ENCODE measurements around the gene RNF169. TPM values are rescaled to one million over a fixed set of nuclear protein-coding genes. Genes with fewer than 3 reads are reported as not detected.

RNF169 gene
- total and polyA plus RNA-seq, 9 donors = 7.1 to 26.1 (median 21.9) TPM

- intact Hi-C loops (cut with DNase I) = no loop called here
- H3K9me3 ChIP-seq = no peaks in the 10 kb centered on the region
- H3K27ac ChIP-seq = no peak overlapping the region
- no peak for DNase-seq
- H3K36me3 ChIP-seq = no peaks in the 10 kb centered on the region
- TF ChIP-seq POLR2A (IDR thresholded peaks at IDR 0.05) = no peak
- TF ChIP-seq, protein P1, sequence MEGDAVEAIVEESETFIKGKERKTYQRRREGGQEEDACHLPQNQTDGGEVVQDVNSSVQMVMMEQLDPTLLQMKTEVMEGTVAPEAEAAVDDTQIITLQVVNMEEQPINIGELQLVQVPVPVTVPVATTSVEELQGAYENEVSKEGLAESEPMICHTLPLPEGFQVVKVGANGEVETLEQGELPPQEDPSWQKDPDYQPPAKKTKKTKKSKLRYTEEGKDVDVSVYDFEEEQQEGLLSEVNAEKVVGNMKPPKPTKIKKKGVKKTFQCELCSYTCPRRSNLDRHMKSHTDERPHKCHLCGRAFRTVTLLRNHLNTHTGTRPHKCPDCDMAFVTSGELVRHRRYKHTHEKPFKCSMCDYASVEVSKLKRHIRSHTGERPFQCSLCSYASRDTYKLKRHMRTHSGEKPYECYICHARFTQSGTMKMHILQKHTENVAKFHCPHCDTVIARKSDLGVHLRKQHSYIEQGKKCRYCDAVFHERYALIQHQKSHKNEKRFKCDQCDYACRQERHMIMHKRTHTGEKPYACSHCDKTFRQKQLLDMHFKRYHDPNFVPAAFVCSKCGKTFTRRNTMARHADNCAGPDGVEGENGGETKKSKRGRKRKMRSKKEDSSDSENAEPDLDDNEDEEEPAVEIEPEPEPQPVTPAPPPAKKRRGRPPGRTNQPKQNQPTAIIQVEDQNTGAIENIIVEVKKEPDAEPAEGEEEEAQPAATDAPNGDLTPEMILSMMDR (IDR thresholded peaks at IDR 0.05) = no peak
- no peak for TF ChIP-seq EP300 (IDR thresholded peaks at IDR 0.05)
- H3K4me1 ChIP-seq (ENCODE audit: insufficient read depth) = no peaks in the 10 kb centered on the region
- WGBS, 3 donors = 93 to 96% (median 96%) methylated on average over 5 of the region's 5 CpGs
- no peak overlapping the region for H3K4me3 ChIP-seq
- H3K27me3 ChIP-seq = no peaks in the 10 kb centered on the region
These were observed 97.4 kb downstream of the RNF169 start for GRCh38 chr11:74845978-74846517.

GRCh38 chr11:74846770-74847169 lies 98.1 kb downstream of the RNF169 start:
- H3K27me3 ChIP-seq = no peaks in the 10 kb centered on the region
- H3K4me1 ChIP-seq (ENCODE audit: insufficient read depth) = no peaks in the 10 kb centered on the region
- WGBS, 3 donors = 80 to 91% (median 85%) methylated on average over 2 of the region's 2 CpGs
- no peak for DNase-seq
- no peaks in the 10 kb centered on the region for H3K36me3 ChIP-seq
- no peaks in the 10 kb centered on the region for H3K9me3 ChIP-seq
- no peak overlapping the region for H3K4me3 ChIP-seq
- TF ChIP-seq POLR2A (IDR thresholded peaks at IDR 0.05) = no peak
- TF ChIP-seq, protein P1 (IDR thresholded peaks at IDR 0.05) = no peak
- no peak for TF ChIP-seq EP300 (IDR thresholded peaks at IDR 0.05)
- H3K27ac ChIP-seq = no peak overlapping the region
- intact Hi-C loops (cut with DNase I) = no loop called here

DNA sequence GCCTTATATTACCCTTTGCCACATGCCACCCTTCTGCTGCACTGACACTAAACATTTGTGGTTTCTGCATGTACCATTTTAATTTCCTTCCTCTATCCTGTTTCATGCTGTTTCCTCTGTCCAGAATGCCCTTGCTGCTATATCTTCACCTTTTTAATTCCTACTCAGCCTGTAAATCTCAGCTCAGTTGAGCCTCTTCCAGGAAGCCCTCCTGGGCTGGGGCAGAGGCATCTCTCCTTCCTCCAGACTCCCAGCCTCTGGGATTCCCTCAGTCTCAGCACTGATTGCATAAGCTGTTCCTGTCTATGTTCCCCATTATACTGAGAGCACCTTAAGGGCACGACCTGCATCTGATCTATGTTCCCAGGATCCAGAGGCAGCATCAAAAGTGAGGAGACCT lies 98.7 kb downstream of the RNF169 start:
- DNase-seq = no peak
- 89 to 100% (median 95%) methylated on average over 1 of the region's 1 CpG for WGBS, 3 donors
- no peaks in the 10 kb centered on the region for H3K27me3 ChIP-seq
- intact Hi-C loops (cut with DNase I) = no loop called here
- no peak overlapping the region for H3K27ac ChIP-seq
- no peaks in the 10 kb centered on the region for H3K9me3 ChIP-seq
- TF ChIP-seq EP300 (IDR thresholded peaks at IDR 0.05) = no peak
- no peak for TF ChIP-seq POLR2A (IDR thresholded peaks at IDR 0.05)
- no peak overlapping the region for H3K4me3 ChIP-seq
- no peaks in the 10 kb centered on the region for H3K4me1 ChIP-seq (ENCODE audit: insufficient read depth)
- no peaks in the 10 kb centered on the region for H3K36me3 ChIP-seq

- WGBS, 3 donors = 96 to 97% (median 96%) methylated on average over 6 of the region's 6 CpGs
- intact Hi-C loops (cut with DNase I) = no loop called here
- TF ChIP-seq EP300 (IDR thresholded peaks at IDR 0.05) = no peak
- TF ChIP-seq, protein P1 (IDR thresholded peaks at IDR 0.05) = no peak
- TF ChIP-seq POLR2A (IDR thresholded peaks at IDR 0.05) = no peak
- no peaks in the 10 kb centered on the region for H3K36me3 ChIP-seq
- DNase-seq = no peak
- no peaks in the 10 kb centered on the region for H3K27me3 ChIP-seq
- no peaks in the 10 kb centered on the region for H3K9me3 ChIP-seq
- H3K4me3 ChIP-seq = no peak overlapping the region
- H3K27ac ChIP-seq = no peak overlapping the region
- H3K4me1 ChIP-seq (ENCODE audit: insufficient read depth) = no peaks in the 10 kb centered on the region
These were observed 99.2 kb downstream of the RNF169 start for GRCh38 chr11:74847895-74848294.

DNA sequence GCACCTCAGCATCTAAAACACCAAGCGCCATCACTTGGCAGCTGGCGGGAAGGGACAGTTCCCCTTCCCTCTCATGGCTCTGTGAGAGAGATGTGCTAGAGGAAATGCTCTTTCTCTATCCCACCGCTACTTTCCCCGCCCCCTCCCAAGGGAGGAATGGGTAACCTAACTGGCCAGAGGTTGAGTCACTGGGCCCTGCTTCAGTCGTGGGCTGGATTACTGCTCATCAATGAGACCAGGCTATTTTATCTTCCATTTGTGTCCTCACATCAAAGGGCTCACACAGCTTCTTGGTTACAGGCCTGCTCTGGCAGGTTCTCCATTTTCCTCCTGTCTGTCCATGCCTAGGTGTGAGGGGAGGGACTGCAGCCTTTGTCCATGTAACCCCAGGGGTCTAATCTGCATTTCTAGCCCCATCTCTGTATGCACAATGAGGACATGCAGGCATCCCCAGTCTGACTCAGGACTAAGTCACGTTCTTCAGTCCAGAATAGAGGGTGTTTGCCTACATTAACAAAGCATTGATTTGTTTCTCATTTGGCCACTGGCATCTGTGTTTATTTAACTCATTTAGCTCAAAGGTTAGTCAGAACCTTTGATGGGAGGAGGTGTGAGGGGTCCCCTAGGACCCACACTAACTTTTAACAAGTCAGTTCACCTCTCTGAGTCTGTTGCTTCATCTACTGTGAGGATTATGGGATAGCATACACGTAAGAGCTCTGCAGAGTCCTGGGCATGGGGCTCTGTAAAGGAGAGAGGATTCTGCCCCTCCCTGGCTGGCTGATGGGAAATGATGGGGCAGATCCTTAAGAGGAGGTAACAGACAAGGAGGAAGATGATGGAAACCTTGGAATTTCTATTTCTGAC lies 101.1 kb downstream of the RNF169 start:
- 73 to 79% (median 75%) methylated on average over 7 of the region's 7 CpGs for WGBS, 3 donors
- Histone ChIP-seq H3K27me3 (no peaks in the 10 kb centered on the region), H3K4me3 (no peak overlapping the region)

More for the DNA sequence above, 101.1 kb downstream of the RNF169 start:
- Histone ChIP-seq H3K4me1 (ENCODE audit: insufficient read depth) (no peaks in the 10 kb centered on the region), H3K9me3 (no peaks in the 10 kb centered on the region), H3K27ac (no peak overlapping the region), H3K36me3 (no peaks in the 10 kb centered on the region)
- intact Hi-C loops (cut with DNase I) = no loop called here
- DNase-seq = no peak
- no peak for TF ChIP-seq POLR2A (IDR thresholded peaks at IDR 0.05)
- TF ChIP-seq, protein P1 (IDR thresholded peaks at IDR 0.05) = no peak
- no peak for TF ChIP-seq EP300 (IDR thresholded peaks at IDR 0.05)

All from ovary (tissue), 9 donors.